HG02852 (cell line): ENCODE data around the gene ZCWPW2.

Experiments
- ATAC-seq: cut with Tn5 transposase; IDR thresholded peaks from one replicate; pipeline ENCODE4 v1.9.1; 2021; ENCODE audit warnings: mild to moderate bottlenecking, moderate library complexity; ENCODE audit not compliant: unreplicated experiment

Gene ZCWPW2, protein sequence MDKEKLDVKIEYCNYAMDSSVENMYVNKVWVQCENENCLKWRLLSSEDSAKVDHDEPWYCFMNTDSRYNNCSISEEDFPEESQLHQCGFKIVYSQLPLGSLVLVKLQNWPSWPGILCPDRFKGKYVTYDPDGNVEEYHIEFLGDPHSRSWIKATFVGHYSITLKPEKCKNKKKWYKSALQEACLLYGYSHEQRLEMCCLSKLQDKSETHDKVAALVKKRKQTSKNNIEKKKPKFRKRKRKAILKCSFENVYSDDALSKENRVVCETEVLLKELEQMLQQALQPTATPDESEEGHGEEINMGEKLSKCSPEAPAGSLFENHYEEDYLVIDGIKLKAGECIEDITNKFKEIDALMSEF

DNA sequence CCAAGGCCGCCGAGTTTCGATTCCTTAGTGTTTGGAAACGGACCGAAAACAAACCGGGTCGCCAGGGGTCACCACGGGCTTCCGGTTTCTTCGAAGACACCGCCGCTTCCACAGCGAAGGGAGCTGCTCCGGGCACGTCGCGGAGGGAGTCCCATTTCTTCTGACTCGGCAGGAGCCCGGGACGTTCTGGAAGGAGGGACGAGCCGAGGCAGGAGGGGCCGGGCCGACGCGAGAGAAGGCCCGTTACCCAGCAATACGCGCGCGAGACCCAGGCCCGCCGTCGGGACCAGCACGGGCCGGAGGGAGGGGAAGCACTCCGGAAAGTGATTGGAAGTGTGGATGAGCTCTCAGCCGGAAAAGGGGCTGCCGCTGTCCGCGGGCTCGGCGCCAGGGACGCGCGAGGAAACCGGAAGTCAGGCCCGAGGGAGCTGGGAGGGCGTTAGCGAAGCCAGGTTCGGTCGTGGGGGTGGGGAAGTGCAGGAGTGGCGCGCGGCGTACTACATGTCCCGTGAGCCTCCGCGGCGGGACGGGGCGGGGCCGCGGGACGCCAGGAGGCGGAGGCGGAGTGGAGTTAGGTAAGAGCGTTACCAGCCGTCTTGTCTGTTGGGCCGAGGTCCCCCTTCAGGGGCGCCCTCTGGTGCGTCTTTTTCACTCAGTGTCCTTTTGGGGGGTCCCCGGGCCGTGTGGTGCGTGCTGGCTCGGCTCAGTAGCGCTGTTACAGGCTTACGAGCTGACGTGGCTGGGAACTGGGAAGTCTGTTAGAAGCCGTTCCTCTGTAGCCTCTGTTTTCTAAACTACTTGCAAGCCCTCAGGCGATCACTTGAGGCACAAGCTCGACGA lies at the start of gene ZCWPW2, which contains the start of gene AZI2:
ZCWPW2 (plus strand) TSS at position 93 of the 840 bp plus-strand sequence. CDS start 64,348 bp downstream, outside the sequence.
AZI2 (minus strand) TSS at position 196 of the 840 bp plus-strand sequence. CDS start 8,207 bp downstream, outside the sequence.
- peak; percentile 89 for ATAC-seq

- ATAC-seq = no peak
Observed at GRCh38 chr3:28299705-28300104, 48.8 kb upstream of the ZCWPW2 start.

DNA sequence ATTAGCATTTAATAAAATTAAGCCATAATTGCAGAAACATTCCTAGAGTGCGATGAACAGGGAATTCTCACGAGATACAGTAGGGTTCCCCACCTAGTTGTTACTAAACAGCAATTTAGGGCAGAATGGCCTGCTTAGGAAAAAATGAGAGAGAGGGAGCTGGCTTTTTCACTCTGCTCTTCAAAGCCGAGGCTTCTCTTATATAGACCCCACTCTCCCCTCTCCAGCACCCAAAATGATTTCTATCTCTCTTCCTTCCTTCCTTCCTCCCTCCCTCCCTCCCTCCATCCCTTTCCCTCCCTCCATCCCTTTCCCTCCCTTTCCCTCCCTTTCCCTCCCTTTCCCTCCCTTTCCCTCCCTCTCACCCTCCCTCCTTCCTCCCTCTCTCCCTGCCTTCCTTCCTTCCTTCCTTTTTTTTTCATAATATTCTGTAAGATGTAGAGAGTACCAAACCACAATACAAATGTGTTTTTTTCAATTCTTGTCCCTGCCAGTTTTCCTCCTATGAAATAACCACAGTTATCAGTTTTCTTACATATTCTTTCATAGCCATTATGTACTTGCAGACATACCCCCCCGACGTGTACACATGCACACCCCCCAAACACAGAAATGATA lies 48.1 kb upstream of the ZCWPW2 start:
- ATAC-seq = no peak

GRCh38 chr3:28301688-28302087 lies 46.8 kb upstream of the ZCWPW2 start:
- ATAC-seq = no peak

DNA sequence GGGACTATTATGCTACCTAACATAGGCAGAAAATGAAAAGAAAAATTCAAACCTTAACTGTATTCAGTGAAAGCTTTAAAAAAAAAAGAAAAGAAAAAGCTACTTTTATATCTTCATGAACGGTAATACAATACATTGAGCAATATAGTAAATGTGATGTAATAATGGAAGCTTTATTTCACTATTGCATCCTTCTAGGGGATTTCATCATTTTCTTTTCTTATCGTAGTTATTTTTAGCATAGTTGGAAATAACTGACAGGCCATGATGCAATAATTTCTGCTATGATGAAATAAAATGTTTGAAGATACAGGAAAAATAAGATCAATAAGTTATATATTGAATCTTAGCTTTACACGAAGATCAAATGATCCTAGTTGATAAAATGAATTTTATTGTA lies 40.3 kb upstream of the ZCWPW2 start:
- ATAC-seq = no peak

DNA sequence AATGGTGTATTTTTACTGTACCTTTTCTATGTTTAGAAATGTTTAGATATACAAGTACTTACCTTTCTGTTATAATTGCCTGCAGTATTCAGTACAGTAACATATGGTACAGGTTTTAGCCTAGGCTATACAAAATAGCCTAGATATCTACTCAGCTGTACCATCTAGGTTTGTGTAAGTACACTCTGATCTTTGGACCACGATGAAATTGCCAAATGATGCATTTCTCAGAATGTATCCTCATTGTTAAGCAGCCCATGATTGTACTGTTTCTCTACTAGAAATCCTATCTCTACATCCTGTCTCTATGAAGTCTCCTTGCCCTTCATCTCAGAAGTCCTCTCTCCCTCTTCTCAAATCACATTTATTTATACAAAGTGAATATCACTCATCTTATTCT lies 32.8 kb upstream of the ZCWPW2 start:
- no peak for ATAC-seq

DNA sequence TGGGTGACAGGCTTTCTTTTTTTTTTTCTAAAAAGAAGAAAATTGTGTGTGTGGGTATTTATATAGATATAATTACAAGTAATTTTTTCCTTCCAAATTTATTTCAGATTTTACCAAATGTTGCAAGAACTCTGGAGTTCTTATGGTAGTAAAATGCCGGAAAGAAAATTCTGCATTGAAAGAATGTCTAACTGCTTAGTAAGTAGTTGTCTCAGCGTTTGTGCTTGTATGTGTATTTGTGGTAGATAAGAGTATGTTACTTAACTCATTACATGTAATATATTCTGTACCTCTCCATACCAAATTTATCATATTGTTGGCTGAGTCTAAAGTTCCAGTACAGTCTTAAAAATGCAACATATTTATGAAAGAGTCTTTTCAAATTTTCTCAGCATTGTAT lies 32.3 kb upstream of the ZCWPW2 start:
- no peak for ATAC-seq

DNA sequence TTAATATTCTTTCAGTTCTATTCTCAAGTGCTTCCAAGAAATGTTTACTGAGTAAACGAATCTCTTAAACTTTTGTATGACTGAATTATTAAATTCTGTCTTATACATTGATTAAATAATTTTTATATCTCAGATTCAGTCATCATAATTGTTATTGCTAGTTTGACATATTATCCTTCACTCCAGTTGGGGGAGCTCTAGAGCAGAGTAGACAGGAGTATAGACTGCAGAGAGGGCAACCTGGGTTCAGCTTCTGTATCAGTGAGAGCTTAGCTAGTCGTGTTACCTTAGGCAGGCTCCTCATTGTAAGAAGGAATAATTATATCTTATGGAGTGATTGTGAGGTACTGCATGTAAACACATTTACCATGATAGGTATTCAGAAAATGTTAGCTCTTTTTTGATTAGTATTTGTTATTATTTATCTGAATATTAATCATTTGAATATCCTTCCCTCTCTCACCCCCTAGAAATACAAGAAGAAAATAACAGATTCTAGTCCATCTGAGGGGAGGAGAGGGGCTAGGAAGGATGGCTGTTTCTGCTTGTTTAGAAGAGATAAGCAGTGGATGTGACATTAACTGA lies 31.0 kb upstream of the ZCWPW2 start:
- peak; percentile 97 for ATAC-seq

GRCh38 chr3:28320981-28321380 lies 27.5 kb upstream of the ZCWPW2 start:
- no peak for ATAC-seq

DNA sequence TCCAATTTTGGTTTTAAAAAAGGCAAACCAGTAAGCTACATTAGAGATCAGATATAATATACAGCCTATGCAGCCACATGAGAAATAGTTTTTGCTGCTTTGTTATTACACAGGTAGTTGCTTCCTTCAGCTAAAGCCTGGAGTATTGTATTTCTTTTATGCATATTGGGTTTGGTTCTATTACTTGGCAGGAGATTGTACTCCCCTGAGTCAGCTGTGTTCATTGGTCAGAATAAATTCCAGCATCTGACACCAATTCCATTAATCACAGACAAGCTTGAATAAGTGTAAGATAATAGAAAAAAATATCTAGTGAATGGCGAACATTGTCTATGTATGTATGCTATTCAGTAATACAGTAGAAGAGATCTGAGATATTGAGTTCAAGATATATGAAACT lies 26.1 kb upstream of the ZCWPW2 start:
- ATAC-seq = no peak

- ATAC-seq = peak; percentile 77
Observed at GRCh38 chr3:28326458-28326926, 22.0 kb upstream of the ZCWPW2 start.

GRCh38 chr3:28328188-28329151 lies 20.1 kb upstream of the ZCWPW2 start:
- ATAC-seq = no peak

DNA sequence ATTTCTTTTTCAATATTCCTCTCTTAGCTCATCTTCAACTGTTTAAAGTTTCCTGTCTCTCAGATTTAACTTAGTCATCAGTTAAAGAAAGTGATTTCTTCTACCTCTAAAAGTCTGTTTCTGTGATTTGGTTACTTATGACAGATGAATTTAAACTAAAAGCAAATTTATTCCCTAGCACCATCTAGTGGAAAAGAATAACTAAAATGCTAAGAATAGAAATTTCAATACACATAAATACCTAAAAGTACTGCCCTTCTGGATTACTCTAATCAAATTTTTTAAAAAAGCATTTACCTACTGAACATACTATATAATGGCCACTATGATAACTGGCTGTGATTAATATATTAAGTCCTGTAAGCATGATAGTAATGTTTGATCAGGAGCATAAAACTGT lies 14.0 kb upstream of the ZCWPW2 start:
- no peak for ATAC-seq

GRCh38 chr3:28335246-28335645 lies 13.3 kb upstream of the ZCWPW2 start:
- no peak for ATAC-seq

DNA sequence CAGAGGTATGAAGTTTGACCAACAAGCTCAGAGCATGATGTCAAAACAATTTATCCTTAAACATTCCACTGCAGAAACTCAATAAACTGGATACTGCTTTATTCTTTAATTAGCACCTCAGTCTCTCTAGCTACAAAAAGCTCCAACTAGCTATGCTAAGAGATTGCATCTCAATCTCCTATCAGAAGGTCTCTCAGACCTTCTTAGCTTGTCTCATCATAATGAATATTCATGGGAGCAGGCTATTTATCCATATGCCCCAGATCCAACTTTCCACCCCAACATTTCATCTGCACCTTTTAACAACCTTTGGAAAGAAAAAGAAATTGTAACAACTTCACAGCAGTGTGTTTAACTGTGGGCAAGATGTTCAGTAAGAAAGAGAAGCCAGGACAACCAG lies 11.3 kb upstream of the ZCWPW2 start:
- ATAC-seq = no peak

DNA sequence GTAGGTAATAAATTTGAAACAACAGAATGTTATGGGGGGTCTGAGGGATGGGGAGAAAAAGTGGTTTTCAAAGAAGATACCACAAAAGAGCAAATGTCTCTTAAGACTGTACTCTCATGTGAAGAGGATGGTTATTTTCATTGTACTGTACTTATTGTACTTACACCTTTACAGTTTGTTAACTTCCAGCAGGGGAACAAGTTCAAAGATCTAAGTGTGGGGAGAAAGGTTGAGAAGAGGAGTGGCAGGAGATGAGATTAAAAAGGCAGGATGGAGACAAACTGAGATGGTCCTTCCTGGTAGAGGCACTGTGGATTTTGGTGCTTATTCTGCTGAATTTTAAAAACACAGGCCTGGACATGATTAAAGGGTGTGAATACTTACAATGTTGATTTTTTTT lies 5.4 kb upstream of the ZCWPW2 start:
- no peak for ATAC-seq

DNA sequence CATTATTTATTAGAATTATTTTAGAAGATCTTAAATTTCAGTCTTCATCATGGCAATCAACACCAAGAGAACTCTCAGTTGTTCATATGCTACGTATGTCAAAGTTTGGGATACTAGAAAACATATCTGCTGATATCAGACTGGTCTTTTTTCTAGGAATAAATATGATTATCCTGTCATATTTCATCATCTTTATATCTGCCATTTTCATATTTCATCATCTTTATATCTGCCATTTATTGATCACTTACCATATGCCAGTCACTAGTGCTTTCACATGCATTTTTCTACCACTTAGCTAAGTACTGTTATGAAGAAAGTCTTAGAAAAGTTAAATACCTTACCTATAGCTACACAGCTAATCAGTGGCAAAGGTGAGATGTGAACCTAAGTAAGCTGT lies 2.8 kb upstream of the ZCWPW2 start:
- ATAC-seq = no peak

DNA sequence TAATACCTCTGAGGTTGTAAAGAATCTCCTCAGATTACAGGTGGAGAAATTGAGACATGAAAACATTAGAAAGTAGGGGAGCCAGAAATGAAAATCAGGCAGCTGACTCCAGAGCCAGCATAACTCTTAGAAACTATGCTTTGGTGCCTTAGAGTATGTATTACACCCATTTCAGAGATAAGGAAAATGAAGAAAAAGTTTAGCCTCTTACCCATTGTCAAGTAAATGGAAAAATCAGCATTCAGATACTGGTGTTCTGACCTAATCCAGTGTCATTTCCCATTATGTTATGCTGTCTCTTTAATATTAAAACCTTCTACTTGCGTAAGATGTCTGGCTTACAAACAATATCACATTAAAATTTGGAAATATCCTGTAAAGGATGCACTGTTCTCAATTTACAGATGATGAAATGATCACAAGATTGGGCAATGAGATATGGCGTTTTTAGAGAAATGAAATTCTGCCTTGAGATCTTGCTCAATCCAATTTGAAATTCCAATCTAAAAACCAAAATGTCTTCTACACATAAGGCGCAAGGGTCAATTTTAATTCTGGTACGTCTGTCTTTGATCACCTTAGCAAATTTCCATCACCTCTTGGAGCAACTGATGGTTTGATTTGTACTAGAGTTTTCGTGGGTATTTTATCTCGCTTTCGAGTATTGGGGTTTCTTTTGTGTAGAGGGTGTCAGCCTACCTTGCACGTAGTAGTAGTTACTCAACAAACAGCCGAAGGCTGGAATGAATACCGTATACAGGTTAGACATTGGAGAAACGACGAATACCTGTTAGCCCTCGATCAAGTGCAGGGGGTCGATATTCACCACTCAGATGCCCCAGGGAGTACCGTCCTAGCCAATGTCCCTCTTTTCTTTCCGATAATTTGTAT lies 902 bp upstream of the ZCWPW2 start:
- no peak for ATAC-seq

GRCh38 chr3:28348265-28348628 lies 274 bp upstream of the ZCWPW2 start:
- no peak for ATAC-seq
